Measurements from ENCODE around the gene RNF212. TPM values are rescaled to one million over a fixed set of nuclear protein-coding genes. Genes with fewer than 3 reads are reported as not detected.

Gene RNF212
- total RNA-seq, 1 experiment from 2014 or later = not detected

GRCh38 chr4:1122505-1122904 lies 9.1 kb upstream of the RNF212 start:
- in situ Hi-C loops (cut with HindIII; ENCODE audit: low sequenced_read_pairs) = no loop called here
- no peak for DNase-seq (ENCODE audit: low spot score)

- DNase-seq (ENCODE audit: low spot score) = peak; percentile 23
- in situ Hi-C loops (cut with HindIII; ENCODE audit: low sequenced_read_pairs) = no loop called here
Observed at GRCh38 chr4:1116838-1117237, 3.5 kb upstream of the RNF212 start.

DNA sequence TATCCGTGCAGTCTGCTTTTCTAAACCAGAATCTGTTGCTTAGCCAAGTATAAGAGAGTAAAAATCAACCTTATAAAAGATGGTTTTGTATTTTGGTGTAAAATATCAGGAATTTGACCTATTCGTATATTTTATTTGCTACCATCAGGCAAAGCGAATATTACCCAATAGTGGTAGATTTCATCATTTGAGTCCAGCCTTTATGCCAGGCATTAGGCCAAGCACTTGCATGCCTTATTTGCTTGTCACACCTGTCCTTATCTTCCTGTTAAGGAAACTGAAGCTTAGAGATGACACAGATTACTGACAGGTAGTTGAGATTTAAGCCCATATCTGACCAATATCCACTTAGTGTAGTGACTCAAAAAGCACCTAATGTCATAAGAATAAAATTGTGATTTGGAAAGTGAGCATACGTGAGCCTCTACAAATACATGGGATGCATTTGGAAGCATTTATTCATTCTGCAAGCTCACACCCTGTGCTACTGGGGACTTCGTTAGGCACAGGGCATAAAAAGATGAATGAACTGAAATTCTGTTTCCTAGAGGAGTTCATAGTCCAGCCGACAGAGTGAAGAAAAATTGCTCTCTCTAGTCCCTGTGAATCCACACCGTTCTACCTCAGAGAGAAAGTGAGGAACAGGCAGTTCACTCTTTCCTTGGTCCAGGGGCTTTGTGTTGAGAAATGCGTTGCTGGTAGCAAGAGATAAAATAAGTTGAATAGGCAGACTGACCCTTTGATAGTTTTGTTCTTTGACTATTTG lies 2.3 kb upstream of the RNF212 start:
- DNase-seq (ENCODE audit: low spot score) = peak; percentile 38
- in situ Hi-C loops (cut with HindIII; ENCODE audit: low sequenced_read_pairs) = no loop called here

GRCh38 chr4:1112821-1113182 lies 562 bp downstream of the RNF212 start:
- in situ Hi-C loops (cut with HindIII; ENCODE audit: low sequenced_read_pairs) = no loop called here
- DNase-seq (ENCODE audit: low spot score) = no peak

DNA sequence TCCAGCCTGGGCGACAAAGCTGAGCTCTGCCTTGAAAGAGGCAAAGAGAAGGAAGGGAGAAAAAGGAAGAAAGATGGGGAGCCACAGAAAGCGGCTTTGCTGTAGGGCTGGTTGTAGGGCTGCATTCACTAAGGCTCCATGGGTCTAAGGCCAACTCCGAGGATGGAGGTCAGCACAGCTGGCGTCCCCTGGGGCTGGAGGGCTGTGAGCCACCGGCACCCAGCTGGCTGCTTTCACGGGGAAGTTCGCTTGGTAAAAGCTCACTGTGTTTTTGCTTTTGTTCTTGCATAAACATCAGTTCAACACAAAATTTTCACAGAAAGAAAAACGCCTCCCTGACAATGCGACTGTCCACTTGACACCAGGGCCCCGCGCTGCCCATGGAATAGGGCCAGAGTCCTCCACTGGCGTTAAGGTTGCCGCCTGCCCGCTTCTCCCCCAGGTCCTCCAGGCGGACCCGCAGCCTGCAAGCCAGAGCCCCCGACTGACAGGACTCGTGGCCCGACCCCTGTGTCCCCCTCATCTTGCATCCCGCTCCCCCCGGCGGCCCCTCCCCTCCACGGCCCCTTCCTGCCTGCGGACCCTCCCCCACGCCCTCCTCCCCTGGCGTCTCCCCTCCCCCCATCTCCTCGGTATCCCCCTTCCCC lies 1.1 kb downstream of the RNF212 start:
- no peak for DNase-seq (ENCODE audit: low spot score)
- in situ Hi-C loops (cut with HindIII; ENCODE audit: low sequenced_read_pairs) = no loop called here

DNA sequence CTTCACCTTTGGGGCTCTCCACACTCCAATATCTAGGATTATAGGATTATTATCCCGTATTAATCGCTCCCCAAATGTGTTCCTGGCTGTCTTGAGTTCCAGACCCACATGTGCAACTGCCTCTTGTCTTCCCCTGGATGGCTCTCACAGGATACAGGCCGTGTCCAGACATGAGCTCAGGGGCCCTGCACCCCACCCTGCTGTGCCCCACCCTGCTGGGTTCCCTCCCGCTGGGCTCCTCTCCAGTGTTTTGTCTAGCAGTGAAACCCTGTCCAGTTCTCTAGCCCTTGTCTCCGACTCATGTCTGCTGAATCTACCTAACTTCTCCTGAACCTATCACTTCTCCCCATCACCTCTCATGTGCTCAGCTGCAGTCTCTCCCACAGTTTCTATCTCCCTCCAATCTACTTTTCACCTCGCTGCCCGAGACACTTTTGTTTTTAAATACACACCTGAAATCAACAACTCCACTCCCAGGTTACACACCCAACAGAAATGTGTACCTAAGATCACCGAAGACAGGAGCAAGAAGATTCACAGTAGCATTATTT lies 2.0 kb downstream of the RNF212 start:
- DNase-seq (ENCODE audit: low spot score) = no peak
- in situ Hi-C loops (cut with HindIII; ENCODE audit: low sequenced_read_pairs) = no loop called here

DNA sequence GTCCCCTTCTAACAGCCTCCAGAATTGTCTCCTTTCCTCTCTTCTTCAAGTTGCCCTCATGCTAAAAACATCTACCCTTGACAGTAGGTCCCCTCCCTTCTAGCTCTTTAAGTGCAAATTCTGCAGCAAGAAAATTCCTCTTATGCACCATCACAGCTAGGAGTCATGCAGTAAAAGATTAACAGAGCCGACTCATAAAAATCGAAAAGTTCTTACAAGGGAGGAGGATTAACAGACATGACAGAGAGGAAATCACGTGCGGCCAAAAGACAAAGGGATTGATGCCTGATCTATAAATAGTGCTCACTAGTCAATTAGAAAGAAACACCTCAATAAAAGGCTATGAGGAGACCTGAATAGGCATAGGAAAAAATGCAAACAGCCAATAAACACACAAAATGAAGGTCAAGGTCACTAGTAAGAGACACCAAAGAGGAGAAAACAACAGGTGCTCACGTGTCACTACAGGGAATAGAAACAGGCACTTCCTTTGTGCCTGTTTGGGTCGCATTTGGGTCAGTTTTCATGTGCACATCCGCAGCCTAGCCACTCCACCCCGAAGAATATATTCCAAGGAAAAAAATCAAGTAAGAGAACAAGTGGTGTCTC lies 3.4 kb downstream of the RNF212 start:
- no peak for DNase-seq (ENCODE audit: low spot score)
- in situ Hi-C loops (cut with HindIII; ENCODE audit: low sequenced_read_pairs) = no loop called here

- in situ Hi-C loops (cut with HindIII; ENCODE audit: low sequenced_read_pairs) = no loop called here
Observed at GRCh38 chr4:1109333-1109732, 4.0 kb downstream of the RNF212 start.

DNA sequence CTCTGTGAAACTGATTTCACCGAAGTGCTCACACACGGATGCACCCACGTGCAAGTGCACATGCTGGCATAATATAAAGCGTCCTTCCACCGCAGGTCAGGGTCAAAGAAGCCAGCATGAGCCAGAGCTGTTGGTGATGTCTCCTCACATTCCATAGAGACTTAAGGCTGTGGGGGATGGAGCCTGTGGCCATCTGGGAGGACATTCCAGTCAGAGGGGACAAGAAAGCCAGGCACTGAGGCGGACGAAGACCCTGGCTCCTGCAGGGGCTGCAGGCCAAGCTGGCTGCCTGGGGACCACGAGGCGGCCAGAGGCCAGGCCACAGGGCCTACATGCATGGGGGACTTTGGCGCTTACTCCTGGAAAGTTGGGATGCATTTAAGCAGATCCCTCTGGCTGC lies 7.7 kb downstream of the RNF212 start:
- in situ Hi-C loops (cut with HindIII; ENCODE audit: low sequenced_read_pairs) = no loop called here
- no peak for DNase-seq (ENCODE audit: low spot score)

More at GRCh38 chr4:1109333-1109732, 4.0 kb downstream of the RNF212 start:
- no peak for DNase-seq (ENCODE audit: low spot score)

DNA sequence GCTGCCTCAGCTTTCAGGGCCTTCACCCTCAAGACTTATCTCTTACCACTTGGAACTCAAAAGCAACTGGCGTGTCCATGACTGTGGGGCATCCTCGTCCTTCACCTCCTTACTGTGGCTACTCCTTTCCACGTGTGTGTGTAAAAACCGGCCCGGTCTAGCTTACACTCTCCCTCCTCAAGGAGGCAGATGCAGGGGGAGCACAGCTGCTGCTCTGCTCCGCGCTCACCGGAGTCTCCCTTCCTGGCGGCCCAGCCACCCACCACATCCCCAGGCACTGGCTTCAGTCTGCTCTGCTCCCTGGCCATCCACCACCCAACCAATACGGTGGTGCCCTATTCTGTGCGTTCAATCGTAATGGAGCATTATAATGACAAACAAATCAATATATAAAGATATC lies 8.3 kb downstream of the RNF212 start:
- no peak for DNase-seq (ENCODE audit: low spot score)
- in situ Hi-C loops (cut with HindIII; ENCODE audit: low sequenced_read_pairs) = no loop called here

DNA sequence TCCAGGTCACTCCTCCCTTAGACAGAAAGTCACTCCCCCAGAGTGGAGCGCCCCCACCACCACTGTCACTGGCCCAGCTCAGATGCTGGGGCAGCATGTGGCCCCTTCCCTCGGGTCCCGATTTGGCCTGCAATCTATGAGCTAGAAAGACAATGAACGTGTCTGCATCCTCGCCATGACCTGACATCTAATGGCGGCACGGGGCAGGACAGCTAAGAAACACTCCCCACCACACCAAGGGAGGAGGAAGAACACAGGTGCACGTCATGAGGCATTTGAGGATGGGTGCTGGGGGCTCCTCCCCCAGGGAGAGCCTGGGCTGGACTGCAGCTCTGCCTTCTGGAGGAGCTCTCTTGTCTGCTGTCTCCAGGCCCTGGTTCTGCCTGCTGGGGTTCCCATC lies 8.7 kb downstream of the RNF212 start:
- DNase-seq (ENCODE audit: low spot score) = no peak
- in situ Hi-C loops (cut with HindIII; ENCODE audit: low sequenced_read_pairs) = no loop called here

DNA sequence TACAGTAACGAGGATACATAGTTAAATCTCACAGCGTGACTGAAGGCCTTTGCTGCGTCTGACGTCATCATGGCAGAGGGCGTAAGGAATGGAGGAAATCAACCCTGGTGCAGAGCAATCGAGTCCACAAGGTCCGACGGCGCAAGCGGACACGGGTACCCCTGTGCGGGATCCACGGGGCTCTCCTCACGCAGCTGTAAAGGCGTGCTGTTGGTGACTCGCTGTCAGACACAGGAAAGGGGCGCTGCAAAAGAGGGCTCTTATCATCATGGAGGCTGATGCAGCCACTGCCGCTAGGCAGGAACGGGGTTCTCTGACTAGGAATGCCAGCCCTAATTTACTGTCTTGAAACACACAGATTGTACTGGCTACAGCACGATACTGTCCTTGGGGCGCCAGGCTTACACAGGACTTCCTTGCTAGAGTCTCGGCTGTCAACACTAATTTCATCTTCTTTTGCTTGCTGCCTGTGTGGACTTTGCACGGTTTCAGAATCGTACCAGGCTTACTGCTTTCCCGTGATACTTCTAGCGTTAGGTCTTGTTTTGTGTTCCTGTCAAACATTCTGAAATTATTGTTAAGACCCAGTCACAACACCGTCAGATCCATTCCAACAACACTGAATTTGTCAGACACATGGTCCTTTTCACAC lies 13.6 kb downstream of the RNF212 start:
- in situ Hi-C loops (cut with HindIII; ENCODE audit: low sequenced_read_pairs) = no loop called here
- DNase-seq (ENCODE audit: low spot score) = no peak

- DNase-seq (ENCODE audit: low spot score) = no peak
- in situ Hi-C loops (cut with HindIII; ENCODE audit: low sequenced_read_pairs) = no loop called here
Observed at GRCh38 chr4:1099270-1099669, 14.1 kb downstream of the RNF212 start.

GRCh38 chr4:1098311-1098925 lies 14.9 kb downstream of the RNF212 start:
- in situ Hi-C loops (cut with HindIII; ENCODE audit: low sequenced_read_pairs) = no loop called here
- DNase-seq (ENCODE audit: low spot score) = no peak

DNA sequence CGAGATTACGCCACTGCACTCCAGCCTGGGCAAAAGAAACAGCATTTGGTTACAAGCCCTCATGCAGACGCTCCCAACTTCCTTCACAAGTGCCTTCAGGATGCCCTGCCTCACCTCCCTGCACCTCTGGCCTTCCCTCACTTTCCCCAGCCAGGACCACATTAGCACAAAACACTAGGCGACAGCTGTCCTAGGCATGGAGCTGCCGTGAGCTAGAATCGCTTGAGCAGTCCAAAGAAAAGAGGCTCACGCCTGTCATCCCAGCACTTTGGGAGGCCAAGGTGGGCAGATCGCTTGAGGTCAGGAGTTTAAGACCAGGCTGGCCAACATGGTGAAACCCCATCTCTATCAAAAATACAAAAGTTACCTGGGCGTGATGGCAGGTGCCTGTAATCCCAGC lies 15.8 kb downstream of the RNF212 start:
- no peak for DNase-seq (ENCODE audit: low spot score)

GRCh38 chr4:1096841-1097240 lies 16.5 kb downstream of the RNF212 start:
- DNase-seq (ENCODE audit: low spot score) = no peak
- in situ Hi-C loops (cut with HindIII; ENCODE audit: low sequenced_read_pairs) = no loop called here

More for the DNA sequence above, 15.8 kb downstream of the RNF212 start:
- in situ Hi-C loops (cut with HindIII; ENCODE audit: low sequenced_read_pairs) = no loop called here

DNA sequence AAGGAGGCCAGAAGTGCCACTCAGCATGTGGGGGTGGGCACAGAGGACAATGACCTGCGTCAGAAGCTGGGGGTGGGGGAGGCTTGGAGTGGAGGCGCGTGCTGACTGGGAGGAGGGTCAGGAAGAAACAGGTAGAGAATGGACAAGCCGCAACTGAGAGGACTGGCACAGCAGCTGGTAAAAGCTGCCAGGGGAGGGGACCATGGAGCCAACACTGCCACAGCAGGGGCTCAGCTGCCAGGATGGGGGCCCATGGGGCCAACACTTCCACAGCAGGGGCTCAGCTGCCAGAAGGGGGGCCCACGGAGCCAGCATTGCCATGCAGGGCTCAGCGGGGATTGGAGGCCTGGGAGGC lies 19.1 kb downstream of the RNF212 start:
- no peak for DNase-seq (ENCODE audit: low spot score)
- in situ Hi-C loops (cut with HindIII; ENCODE audit: low sequenced_read_pairs) = no loop called here

GRCh38 chr4:1093391-1094335 lies 19.7 kb downstream of the RNF212 start:
- DNase-seq (ENCODE audit: low spot score) = no peak
- in situ Hi-C loops (cut with HindIII; ENCODE audit: low sequenced_read_pairs) = no loop called here
